Vagina (tissue), 2 donors: ENCODE results near the gene UCN2.

Source experiments
- POLR2A ChIP-seq, 2 donors: fragments of 450-650 bp; IDR thresholded peaks; one replicate each; pipeline ENCODE4 v1.6.1; 2017; ENCODE audit warnings: antibody characterized with exemption in 2 of 2, mild to moderate bottlenecking in 2 of 2, moderate library complexity in 2 of 2
- POLR2AphosphoS5 ChIP-seq, 2 donors: sonication (generic); formaldehyde crosslinking; IDR thresholded peaks; one replicate each; pipeline ENCODE4 v1.9.0; 2017; ENCODE audit warnings: antibody characterized with exemption in 2 of 2, mild to moderate bottlenecking in 2 of 2, low read depth in 1 of 2; ENCODE audit not compliant: insufficient read depth in 1 of 2
- TF ChIP-seq, protein P1 (sequence below), 3 experiments: fragments of 450-650 bp in 2 of 3; fragments of 200-600 bp in 1 of 3; sonication (generic) in 1 of 3; IDR thresholded peaks; one replicate each; pipeline ENCODE4 v1.5.1; 2017 to 2019; ENCODE audit warnings: antibody characterized with exemption in 3 of 3, mild to moderate bottlenecking in 2 of 3, moderate library complexity in 2 of 3

- TF ChIP-seq, protein P1, sequence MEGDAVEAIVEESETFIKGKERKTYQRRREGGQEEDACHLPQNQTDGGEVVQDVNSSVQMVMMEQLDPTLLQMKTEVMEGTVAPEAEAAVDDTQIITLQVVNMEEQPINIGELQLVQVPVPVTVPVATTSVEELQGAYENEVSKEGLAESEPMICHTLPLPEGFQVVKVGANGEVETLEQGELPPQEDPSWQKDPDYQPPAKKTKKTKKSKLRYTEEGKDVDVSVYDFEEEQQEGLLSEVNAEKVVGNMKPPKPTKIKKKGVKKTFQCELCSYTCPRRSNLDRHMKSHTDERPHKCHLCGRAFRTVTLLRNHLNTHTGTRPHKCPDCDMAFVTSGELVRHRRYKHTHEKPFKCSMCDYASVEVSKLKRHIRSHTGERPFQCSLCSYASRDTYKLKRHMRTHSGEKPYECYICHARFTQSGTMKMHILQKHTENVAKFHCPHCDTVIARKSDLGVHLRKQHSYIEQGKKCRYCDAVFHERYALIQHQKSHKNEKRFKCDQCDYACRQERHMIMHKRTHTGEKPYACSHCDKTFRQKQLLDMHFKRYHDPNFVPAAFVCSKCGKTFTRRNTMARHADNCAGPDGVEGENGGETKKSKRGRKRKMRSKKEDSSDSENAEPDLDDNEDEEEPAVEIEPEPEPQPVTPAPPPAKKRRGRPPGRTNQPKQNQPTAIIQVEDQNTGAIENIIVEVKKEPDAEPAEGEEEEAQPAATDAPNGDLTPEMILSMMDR (IDR thresholded peaks at IDR 0.05) = no peak
- no peak for TF ChIP-seq POLR2AphosphoS5 (IDR thresholded peaks at IDR 0.05; ENCODE audit: insufficient read depth in 1 of 2, low read depth in 1 of 2)
- TF ChIP-seq POLR2A (IDR thresholded peaks at IDR 0.05) = no peak
Observed at GRCh38 chr3:48543271-48543866, 20.2 kb downstream of the UCN2 start.
